OCI-LY1 (cell line): Measurements from ENCODE around the gene PODNL1.

Experiments used
- CTCF ChIP-seq: fragments of 200-600 bp; sonication (generic), shearing (Covaris generic); IDR thresholded peaks from 2 replicates; pipeline ENCODE4 v1.5.1; 2017; ENCODE audit warnings: mild to moderate bottlenecking, antibody characterized with exemption, low read length, moderate library complexity, mixed read lengths
- EZH2 ChIP-seq: fragments of 200-600 bp; sonication (generic), shearing (Covaris generic); IDR thresholded peaks from 2 replicates; pipeline ENCODE4 v1.8.0; 2017; ENCODE audit warnings: borderline replicate concordance, mixed run types, mild to moderate bottlenecking, antibody characterized with exemption, low read length, moderate library complexity, mixed read lengths

GRCh38 chr19:13920524-13920923, 17.7 kb downstream of the PODNL1 start:
- no peak for TF ChIP-seq CTCF
- no peak for TF ChIP-seq EZH2
